GM12865 (cell line): ENCODE measurements around the gene RNF207.

ENCODE experiments used
- DNase-seq: peaks from one replicate; pipeline ENCODE4 v3.0.0; 2010; ENCODE audit warnings: low read depth
- H3K4me3 ChIP-seq: 2 replicates; pipeline ENCODE4 v1.5.1; 2011; ENCODE audit warnings: mild to moderate bottlenecking, low read depth, low read length, control low read depth
- TF ChIP-seq, protein P1 (sequence below): IDR thresholded peaks from 2 replicates; pipeline ENCODE4 v1.5.1; 2011; ENCODE audit warnings: low read length, control low read depth, low read depth, inconsistent platforms; ENCODE audit not compliant: insufficient read depth; ENCODE audit errors: missing control alignments

Gene RNF207

GRCh38 chr1:6241887-6242740 is 36.2 kb downstream of the RNF207 start:
- H3K4me3 ChIP-seq = no peak overlapping the region
- DNase-seq = no peak
- TF ChIP-seq, protein P1, sequence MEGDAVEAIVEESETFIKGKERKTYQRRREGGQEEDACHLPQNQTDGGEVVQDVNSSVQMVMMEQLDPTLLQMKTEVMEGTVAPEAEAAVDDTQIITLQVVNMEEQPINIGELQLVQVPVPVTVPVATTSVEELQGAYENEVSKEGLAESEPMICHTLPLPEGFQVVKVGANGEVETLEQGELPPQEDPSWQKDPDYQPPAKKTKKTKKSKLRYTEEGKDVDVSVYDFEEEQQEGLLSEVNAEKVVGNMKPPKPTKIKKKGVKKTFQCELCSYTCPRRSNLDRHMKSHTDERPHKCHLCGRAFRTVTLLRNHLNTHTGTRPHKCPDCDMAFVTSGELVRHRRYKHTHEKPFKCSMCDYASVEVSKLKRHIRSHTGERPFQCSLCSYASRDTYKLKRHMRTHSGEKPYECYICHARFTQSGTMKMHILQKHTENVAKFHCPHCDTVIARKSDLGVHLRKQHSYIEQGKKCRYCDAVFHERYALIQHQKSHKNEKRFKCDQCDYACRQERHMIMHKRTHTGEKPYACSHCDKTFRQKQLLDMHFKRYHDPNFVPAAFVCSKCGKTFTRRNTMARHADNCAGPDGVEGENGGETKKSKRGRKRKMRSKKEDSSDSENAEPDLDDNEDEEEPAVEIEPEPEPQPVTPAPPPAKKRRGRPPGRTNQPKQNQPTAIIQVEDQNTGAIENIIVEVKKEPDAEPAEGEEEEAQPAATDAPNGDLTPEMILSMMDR = no peak

GRCh38 chr1:6243053-6243834 is 37.3 kb downstream of the RNF207 start:
- H3K4me3 ChIP-seq = no peak overlapping the region
- no peak for DNase-seq
- TF ChIP-seq, protein P1 = no peak

DNA sequence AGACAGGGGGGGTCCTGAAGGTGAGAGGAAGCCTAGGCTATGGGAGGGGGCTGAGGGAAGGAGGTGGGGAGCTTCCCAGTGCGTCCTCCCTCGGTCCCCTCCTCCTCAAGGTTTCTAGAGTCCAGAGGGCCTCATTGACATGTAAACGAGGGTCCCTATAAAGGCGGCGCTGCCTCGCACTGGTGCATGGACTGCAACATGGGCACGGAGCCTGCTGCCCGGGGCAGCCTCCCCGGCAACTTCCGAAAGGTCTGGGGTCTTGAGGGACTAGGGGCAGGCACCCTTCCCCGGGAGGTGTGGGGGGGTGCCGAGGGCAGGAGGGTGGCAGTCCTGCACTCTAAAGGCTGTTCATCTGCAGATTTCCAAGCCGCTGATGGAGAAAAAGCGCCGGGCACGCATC is 38.1 kb downstream of the RNF207 start, which contains the start of gene HES3:
TSS of gene HES3 (plus strand) at position 187 of the 400 bp plus-strand sequence. CDS start at position 374, 187 bp downstream.
- no peak within 1 kb of the TSS for H3K4me3 ChIP-seq
- no peak for DNase-seq
- TF ChIP-seq, protein P1 = no peak

GRCh38 chr1:6244401-6245049 is 38.6 kb downstream of the RNF207 start:
- H3K4me3 ChIP-seq = no peak overlapping the region
- DNase-seq = no peak
- TF ChIP-seq, protein P1 = no peak

DNA sequence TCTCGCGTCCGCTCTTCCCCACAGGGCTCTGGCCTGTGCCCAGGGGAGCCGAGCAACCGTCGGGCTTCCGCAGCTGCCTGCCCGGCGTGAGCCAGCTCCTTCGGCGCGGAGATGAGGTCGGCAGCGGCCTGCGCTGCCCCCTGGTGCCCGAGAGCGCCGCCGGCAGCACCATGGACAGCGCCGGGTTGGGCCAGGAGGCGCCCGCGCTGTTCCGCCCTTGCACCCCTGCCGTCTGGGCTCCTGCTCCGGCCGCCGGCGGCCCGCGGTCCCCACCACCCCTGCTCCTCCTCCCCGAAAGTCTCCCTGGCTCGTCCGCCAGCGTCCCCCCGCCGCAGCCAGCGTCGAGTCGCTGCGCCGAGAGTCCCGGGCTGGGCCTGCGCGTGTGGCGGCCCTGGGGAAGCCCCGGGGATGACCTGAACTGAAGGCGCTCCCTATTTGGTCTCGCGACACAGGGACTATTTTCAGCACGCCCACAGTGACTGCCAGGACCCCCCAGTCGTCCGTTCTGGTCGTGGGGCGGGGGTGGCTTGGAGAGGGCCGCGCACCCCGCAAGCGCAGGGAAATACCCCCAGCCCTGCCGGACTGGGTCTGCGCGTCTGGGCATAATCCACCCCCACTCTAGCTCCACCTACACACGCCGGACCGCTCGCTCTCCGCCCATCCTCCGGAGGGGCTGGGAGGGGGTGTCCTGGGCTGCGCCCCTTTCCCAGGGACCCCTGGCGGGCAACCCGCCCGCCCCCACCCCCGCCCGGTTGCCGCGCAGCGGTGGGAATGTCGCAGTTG is 39.4 kb downstream of the RNF207 start:
- TF ChIP-seq, protein P1 = peak; percentile 92
- peak; percentile 87 for DNase-seq
- H3K4me3 ChIP-seq = peak overlapping the region; percentile 37

DNA sequence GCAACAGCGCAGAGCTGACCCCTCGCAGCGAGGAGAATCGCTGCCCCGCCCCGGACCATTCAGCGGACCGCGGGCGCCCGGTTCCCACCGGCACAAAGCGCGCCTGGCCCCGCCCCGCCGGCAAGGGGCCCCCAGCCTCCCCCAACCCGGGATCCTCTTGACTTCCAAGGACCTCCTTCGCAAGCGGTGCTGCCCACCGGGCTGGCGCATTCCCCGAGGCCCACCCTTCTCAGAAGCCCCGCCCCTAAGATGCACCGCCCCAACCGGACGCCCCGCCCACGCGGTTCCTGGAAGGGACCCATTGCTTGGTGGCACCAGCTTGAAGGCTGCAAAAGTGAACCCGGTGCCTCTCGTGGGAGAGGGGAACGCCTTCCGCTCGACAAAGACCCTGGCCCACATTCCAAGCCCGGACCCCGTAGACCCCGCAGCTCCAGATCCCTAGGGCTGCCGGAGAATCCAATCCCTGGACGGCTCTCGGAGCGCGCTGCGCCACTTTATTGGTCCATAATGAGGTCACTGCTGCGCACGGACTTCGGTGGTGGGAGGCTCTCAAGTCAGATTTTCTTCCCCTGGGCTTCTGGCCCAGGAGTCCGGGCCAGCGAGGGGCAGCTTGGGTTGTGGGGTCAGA is 40.1 kb downstream of the RNF207 start:
- peak overlapping the region; percentile 37 for H3K4me3 ChIP-seq
- DNase-seq = peak; percentile 63
- TF ChIP-seq, protein P1 = no peak
